ENCODE measurements around the gene OR51V1. TPM values are rescaled to one million over a fixed set of nuclear protein-coding genes. Genes with fewer than 3 reads are reported as not detected.

The OR51V1 gene
- total and polyA plus RNA-seq, 12 donors, result not detected

GRCh38 chr11:5154657-5155056, 45.8 kb downstream of the OR51V1 start, which contains the start of gene OR52A1:
Gene OR52A1, minus strand, starts transcription at chr11:5154757. Its CDS starts 2,388 bp downstream, at chr11:5152369.
- no peak for DNase-seq
- no peaks in the 10 kb centered on the region for H3K9me3 ChIP-seq
- no peaks in the 10 kb centered on the region for H3K4me1 ChIP-seq
- no peaks in the 10 kb centered on the region for H3K36me3 ChIP-seq
- WGBS, 2 donors, result 73% methylated on average over 3 of the region's 3 CpGs
- H3K27ac ChIP-seq, result no peak within 1 kb of the TSS
- H3K27me3 ChIP-seq, result no peaks in the 10 kb centered on the region
- H3K4me3 ChIP-seq, result no peak within 1 kb of the TSS
- ATAC-seq, result no peak
- intact Hi-C loops (cut with DNase I), result no loop called here
- TF ChIP-seq, protein P1, sequence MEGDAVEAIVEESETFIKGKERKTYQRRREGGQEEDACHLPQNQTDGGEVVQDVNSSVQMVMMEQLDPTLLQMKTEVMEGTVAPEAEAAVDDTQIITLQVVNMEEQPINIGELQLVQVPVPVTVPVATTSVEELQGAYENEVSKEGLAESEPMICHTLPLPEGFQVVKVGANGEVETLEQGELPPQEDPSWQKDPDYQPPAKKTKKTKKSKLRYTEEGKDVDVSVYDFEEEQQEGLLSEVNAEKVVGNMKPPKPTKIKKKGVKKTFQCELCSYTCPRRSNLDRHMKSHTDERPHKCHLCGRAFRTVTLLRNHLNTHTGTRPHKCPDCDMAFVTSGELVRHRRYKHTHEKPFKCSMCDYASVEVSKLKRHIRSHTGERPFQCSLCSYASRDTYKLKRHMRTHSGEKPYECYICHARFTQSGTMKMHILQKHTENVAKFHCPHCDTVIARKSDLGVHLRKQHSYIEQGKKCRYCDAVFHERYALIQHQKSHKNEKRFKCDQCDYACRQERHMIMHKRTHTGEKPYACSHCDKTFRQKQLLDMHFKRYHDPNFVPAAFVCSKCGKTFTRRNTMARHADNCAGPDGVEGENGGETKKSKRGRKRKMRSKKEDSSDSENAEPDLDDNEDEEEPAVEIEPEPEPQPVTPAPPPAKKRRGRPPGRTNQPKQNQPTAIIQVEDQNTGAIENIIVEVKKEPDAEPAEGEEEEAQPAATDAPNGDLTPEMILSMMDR (IDR thresholded peaks at IDR 0.05), result no peak

DNA sequence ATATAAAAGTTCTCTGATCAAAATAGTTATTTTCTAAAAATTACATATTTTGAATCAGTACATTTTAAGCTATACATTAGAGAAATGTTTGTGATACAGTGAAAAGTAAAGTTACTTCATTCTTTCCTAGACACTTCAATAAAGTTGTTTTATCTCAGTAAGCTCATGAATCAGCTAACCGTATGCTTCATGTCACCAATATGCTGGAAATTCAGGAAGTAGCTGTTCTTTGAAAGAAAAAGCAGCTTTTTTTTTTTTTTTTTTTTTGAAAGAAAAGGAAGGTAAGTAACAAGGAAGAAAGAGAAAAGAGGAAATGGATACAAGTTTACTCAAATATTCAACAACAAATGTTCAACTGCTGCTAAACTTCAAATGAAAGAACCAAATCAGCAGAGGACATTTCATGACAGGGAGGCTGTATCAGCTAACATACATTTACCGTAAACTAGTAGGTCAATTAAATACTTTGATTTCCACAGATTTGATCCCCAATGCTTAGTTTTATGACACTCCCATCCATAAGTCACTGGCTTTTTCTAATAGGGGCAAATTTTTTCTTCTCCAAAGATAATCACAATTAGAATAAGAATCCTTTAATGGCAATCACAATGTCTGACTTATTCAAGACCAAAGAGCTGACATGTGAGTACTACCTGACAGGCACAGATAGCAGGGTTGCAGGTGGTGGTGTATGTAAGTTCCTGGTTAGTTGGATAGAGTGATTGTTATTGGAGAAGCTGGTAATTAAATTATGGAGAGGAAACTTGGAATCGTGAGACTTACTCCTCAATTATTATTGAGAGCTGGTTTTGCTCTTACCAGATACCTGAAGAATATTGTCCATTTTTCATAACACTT, 46.7 kb downstream of the OR51V1 start:
- ATAC-seq, result no peak
- Histone ChIP-seq H3K27ac (no peak overlapping the region), H3K27me3 (no peaks in the 10 kb centered on the region), H3K4me1 (no peaks in the 10 kb centered on the region), H3K9me3 (no peaks in the 10 kb centered on the region), H3K4me3 (no peak overlapping the region), H3K36me3 (no peaks in the 10 kb centered on the region)
- no peak for DNase-seq
- WGBS, 2 donors, result 64 to 71% methylated on average over 3 of the region's 3 CpGs
- intact Hi-C loops (cut with DNase I), result no loop called here
- TF ChIP-seq, protein P1 (IDR thresholded peaks at IDR 0.05), result no peak

- no peaks in the 10 kb centered on the region for H3K27me3 ChIP-seq
- DNase-seq (no peak), ATAC-seq (no peak)
- no peak overlapping the region for H3K4me3 ChIP-seq
- no peaks in the 10 kb centered on the region for H3K9me3 ChIP-seq
- no peak overlapping the region for H3K27ac ChIP-seq
- H3K4me1 ChIP-seq, result no peaks in the 10 kb centered on the region
- TF ChIP-seq, protein P1 (IDR thresholded peaks at IDR 0.05), result no peak
- no peaks in the 10 kb centered on the region for H3K36me3 ChIP-seq
- 17 to 24% methylated on average over 3 of the region's 3 CpGs for WGBS, 2 donors
- intact Hi-C loops (cut with DNase I), result no loop called here
Observed at GRCh38 chr11:5151713-5152153, 48.7 kb downstream of the OR51V1 start.

Other genes starting within 250 kb of the OR51V1 start
- gene OR51A2, start 245.0 kb downstream of the OR51V1 start, total RNA-seq, result not detected
- gene OR51A2, start 245.0 kb downstream of the OR51V1 start, polyA plus RNA-seq, result not detected
- gene OR51L1, start 205.8 kb downstream of the OR51V1 start, total RNA-seq, result not detected
- gene OR51L1, start 205.8 kb downstream of the OR51V1 start, polyA plus RNA-seq, result not detected
- gene OR52J3, start 154.2 kb downstream of the OR51V1 start, total RNA-seq, result not detected
- not detected for gene OR52J3, start 154.2 kb downstream of the OR51V1 start, polyA plus RNA-seq
- not detected for gene OR52E2, start 141.1 kb downstream of the OR51V1 start, total RNA-seq
- gene OR52E2, start 141.1 kb downstream of the OR51V1 start, polyA plus RNA-seq, result not detected
- not detected for gene OR52E1, start 131.1 kb downstream of the OR51V1 start, total RNA-seq
- gene OR52E1, start 131.1 kb downstream of the OR51V1 start, polyA plus RNA-seq, result not detected
- not detected for gene OR52A5, start 62.3 kb downstream of the OR51V1 start, total RNA-seq
- not detected for gene OR52A5, start 62.3 kb downstream of the OR51V1 start, polyA plus RNA-seq
- gene OR52A1, start 45.9 kb downstream of the OR51V1 start, total RNA-seq, result not detected
- not detected for gene OR52A1, start 45.9 kb downstream of the OR51V1 start, polyA plus RNA-seq
- 1,000 to 10,000 TPM in 1 of 10 donors, 100 to 1,000 TPM in 9; 188 to 1,566 (median 288) TPM for gene HBB, start 26.4 kb upstream of the OR51V1 start, total RNA-seq
- 10 to 100 TPM in 1 of 2 donors, not detected in 1; 39.1 TPM for gene HBB, start 26.4 kb upstream of the OR51V1 start, polyA plus RNA-seq
- gene HBD, start 33.8 kb upstream of the OR51V1 start, total RNA-seq, result 1 to 10 TPM in 1 of 10 donors, under 1 TPM in 3, not detected in 6; 0.41 to 5.3 (median 0.73) TPM
- not detected for gene HBD, start 33.8 kb upstream of the OR51V1 start, polyA plus RNA-seq
- gene HBG1, start 49.2 kb upstream of the OR51V1 start, total RNA-seq, result under 1 TPM in 1 of 10 donors, not detected in 9; 0.30 TPM
- gene HBG1, start 49.2 kb upstream of the OR51V1 start, polyA plus RNA-seq, result under 1 TPM in 1 of 2 donors, not detected in 1; 0.20 TPM
- 1 to 10 TPM in 1 of 10 donors, under 1 TPM in 2, not detected in 7; 0.41 to 1.0 (median 0.45) TPM for gene HBG2, start 54.1 kb upstream of the OR51V1 start, total RNA-seq
- under 1 TPM in 1 of 2 donors, not detected in 1; 0.12 TPM for gene HBG2, start 54.1 kb upstream of the OR51V1 start, polyA plus RNA-seq
- not detected for gene HBE1, start 69.3 kb upstream of the OR51V1 start, total RNA-seq
- gene HBE1, start 69.3 kb upstream of the OR51V1 start, polyA plus RNA-seq, result not detected
- not detected for gene OR51B4, start 101.3 kb upstream of the OR51V1 start, total RNA-seq
- not detected for gene OR51B4, start 101.3 kb upstream of the OR51V1 start, polyA plus RNA-seq
- not detected for gene OR51B2, start 123.6 kb upstream of the OR51V1 start, total RNA-seq
- not detected for gene OR51B2, start 123.6 kb upstream of the OR51V1 start, polyA plus RNA-seq
- under 1 TPM in 2 of 10 donors, not detected in 8; 0.25 to 0.46 TPM for gene OR51B5, start 142.8 kb upstream of the OR51V1 start, total RNA-seq
- not detected for gene OR51B5, start 142.8 kb upstream of the OR51V1 start, polyA plus RNA-seq
- not detected for gene OR51B6, start 150.8 kb upstream of the OR51V1 start, total RNA-seq
- not detected for gene OR51B6, start 150.8 kb upstream of the OR51V1 start, polyA plus RNA-seq
- gene OR51M1, start 183.1 kb upstream of the OR51V1 start, total RNA-seq, result not detected
- gene OR51M1, start 183.1 kb upstream of the OR51V1 start, polyA plus RNA-seq, result not detected
- gene OR51Q1, start 221.4 kb upstream of the OR51V1 start, total RNA-seq, result not detected
- gene OR51Q1, start 221.4 kb upstream of the OR51V1 start, polyA plus RNA-seq, result not detected
- gene OR51I1, start 240.8 kb upstream of the OR51V1 start, total RNA-seq, result under 1 TPM in 1 of 10 donors, not detected in 9; 0.28 TPM
- gene OR51I1, start 240.8 kb upstream of the OR51V1 start, polyA plus RNA-seq, result not detected
- not detected for gene OR51I2, start 248.6 kb upstream of the OR51V1 start, total RNA-seq
- not detected for gene OR51I2, start 248.6 kb upstream of the OR51V1 start, polyA plus RNA-seq